HepG2 (cell line): ENCODE data around the gene ABHD13. TPM values are rescaled to one million over a fixed set of nuclear protein-coding genes. Genes with fewer than 3 reads are reported as not detected.

Experiments
- JDP2 ChIP-seq: sonication (generic); formaldehyde crosslinking; IDR thresholded peaks from 2 replicates; pipeline ENCODE4 v1.8.1; 2022; ENCODE audit warnings: missing genetic modification reagents, borderline replicate concordance
- JUND ChIP-seq: sonication (generic); formaldehyde crosslinking; IDR thresholded peaks from 2 replicates; pipeline ENCODE4 v1.8.0; 2022; ENCODE audit warnings: mild to moderate bottlenecking, missing genetic modification reagents
- PHF21A ChIP-seq: sonication (generic); formaldehyde crosslinking; IDR thresholded peaks from 2 replicates; pipeline ENCODE4 v1.5.0; 2020; ENCODE audit warnings: mild to moderate bottlenecking, missing genetic modification reagents
- RELA ChIP-seq: sonication (generic); formaldehyde crosslinking; IDR thresholded peaks from 2 replicates; pipeline ENCODE4 v1.4.0; 2020; ENCODE audit warnings: missing genetic modification reagents
- SPEN ChIP-seq: sonication (generic); formaldehyde crosslinking; IDR thresholded peaks from 2 replicates; pipeline ENCODE4 v1.5.1; 2020; ENCODE audit warnings: low read depth, mild to moderate bottlenecking, missing genetic modification reagents
- ZBTB42 ChIP-seq: sonication (generic); formaldehyde crosslinking; IDR thresholded peaks from 2 replicates; pipeline ENCODE4 v1.5.0; 2020; ENCODE audit warnings: mild to moderate bottlenecking, missing genetic modification reagents
- ZNF260 ChIP-seq: sonication (generic); formaldehyde crosslinking; IDR thresholded peaks from 2 replicates; pipeline ENCODE4 v1.4.0; 2020; ENCODE audit warnings: missing genetic modification reagents, low read depth, mild to moderate bottlenecking, borderline replicate concordance
- ZNF274 ChIP-seq: sonication (generic); formaldehyde crosslinking; IDR thresholded peaks from 2 replicates; pipeline ENCODE4 v1.5.1; 2020; ENCODE audit warnings: mild to moderate bottlenecking, missing genetic modification reagents
- ZNF3 ChIP-seq: IDR thresholded peaks from 2 replicates; pipeline ENCODE4 v1.7.0; 2017; ENCODE audit warnings: inconsistent platforms
- ZNF337 ChIP-seq: sonication (generic); formaldehyde crosslinking; IDR thresholded peaks from 2 replicates; pipeline ENCODE4 v1.5.1; 2020; ENCODE audit warnings: missing genetic modification reagents, low read depth, mild to moderate bottlenecking, borderline replicate concordance
- ZNF709 ChIP-seq: sonication (generic); formaldehyde crosslinking; IDR thresholded peaks from 2 replicates; pipeline ENCODE4 v1.5.0; 2020; ENCODE audit warnings: mild to moderate bottlenecking, missing genetic modification reagents
- ZSCAN29 ChIP-seq: sonication (generic); formaldehyde crosslinking; conservative IDR thresholded peaks from 2 replicates; pipeline ENCODE4 v1.4.0; 2020; ENCODE audit warnings: mild to moderate bottlenecking, missing genetic modification reagents
- polyA plus RNA-seq, 8 experiments: library from polyadenylated mRNA; depleted of rRNA in 3 of 8; stranded (reverse) in 7 of 8; unstranded in 1 of 8; fragments of >200 nt; fragmentation: Illumina TruSeq in 4 of 8; extraction: Trizol in 4 of 8; gene quantifications; 2 replicates each; pipeline versions ENCODE4 v1.2.1 to v1.2.3, GENCODE V29; 2011 to 2016; ENCODE audit warnings: low read depth in 4 of 8, missing spikeins in 1 of 8, mixed read lengths in 1 of 8; ENCODE audit not compliant: insufficient read depth in 1 of 8
- total RNA-seq, 5 experiments: library from RNA; depleted of rRNA; stranded (reverse); fragments of >200 nt; fragmentation: Illumina TruSeq; extraction: Trizol; gene quantifications; 2 replicates each; pipeline ENCODE4 v1.2.3, GENCODE V29; 2016; ENCODE audit warnings: low read depth in 1 of 5
- TF ChIP-seq, protein P1 (sequence below): sonication (generic); formaldehyde crosslinking; IDR thresholded peaks from 2 replicates; pipeline ENCODE4 v1.4.0; 2020; ENCODE audit warnings: missing genetic modification reagents, mild to moderate bottlenecking, borderline replicate concordance
- TF ChIP-seq, protein P2 (sequence below): sonication (generic); formaldehyde crosslinking; conservative IDR thresholded peaks from 2 replicates; pipeline ENCODE4 v1.5.0; 2020; ENCODE audit warnings: missing genetic modification reagents
- TF ChIP-seq, protein P3 (sequence below): sonication (generic); formaldehyde crosslinking; IDR thresholded peaks from 2 replicates; pipeline ENCODE4 v1.9.0; 2022; ENCODE audit warnings: missing genetic modification reagents, mild to moderate bottlenecking, borderline replicate concordance
- TF ChIP-seq, protein P4 (sequence below): sonication (generic); formaldehyde crosslinking; IDR thresholded peaks from 2 replicates; pipeline ENCODE4 v1.5.0; 2020; ENCODE audit warnings: mild to moderate bottlenecking, low read depth, missing genetic modification reagents, borderline replicate concordance
- TF ChIP-seq, protein P5 (sequence below): fragments of 450-650 bp; IDR thresholded peaks from 2 replicates; pipeline ENCODE4 v1.6.1; 2017; ENCODE audit warnings: mild to moderate bottlenecking
- TF ChIP-seq, protein P6 (sequence below): sonication (generic); formaldehyde crosslinking; IDR thresholded peaks from 2 replicates; pipeline ENCODE4 v1.5.1; 2020; ENCODE audit warnings: missing genetic modification reagents, mild to moderate bottlenecking, borderline replicate concordance

ABHD13 gene
- total and polyA plus RNA-seq, 2 of the 13 experiments (the other 11 are each of a cell fraction or from before 2014, with no cell fraction given): 4.3 to 6.2 TPM

DNA sequence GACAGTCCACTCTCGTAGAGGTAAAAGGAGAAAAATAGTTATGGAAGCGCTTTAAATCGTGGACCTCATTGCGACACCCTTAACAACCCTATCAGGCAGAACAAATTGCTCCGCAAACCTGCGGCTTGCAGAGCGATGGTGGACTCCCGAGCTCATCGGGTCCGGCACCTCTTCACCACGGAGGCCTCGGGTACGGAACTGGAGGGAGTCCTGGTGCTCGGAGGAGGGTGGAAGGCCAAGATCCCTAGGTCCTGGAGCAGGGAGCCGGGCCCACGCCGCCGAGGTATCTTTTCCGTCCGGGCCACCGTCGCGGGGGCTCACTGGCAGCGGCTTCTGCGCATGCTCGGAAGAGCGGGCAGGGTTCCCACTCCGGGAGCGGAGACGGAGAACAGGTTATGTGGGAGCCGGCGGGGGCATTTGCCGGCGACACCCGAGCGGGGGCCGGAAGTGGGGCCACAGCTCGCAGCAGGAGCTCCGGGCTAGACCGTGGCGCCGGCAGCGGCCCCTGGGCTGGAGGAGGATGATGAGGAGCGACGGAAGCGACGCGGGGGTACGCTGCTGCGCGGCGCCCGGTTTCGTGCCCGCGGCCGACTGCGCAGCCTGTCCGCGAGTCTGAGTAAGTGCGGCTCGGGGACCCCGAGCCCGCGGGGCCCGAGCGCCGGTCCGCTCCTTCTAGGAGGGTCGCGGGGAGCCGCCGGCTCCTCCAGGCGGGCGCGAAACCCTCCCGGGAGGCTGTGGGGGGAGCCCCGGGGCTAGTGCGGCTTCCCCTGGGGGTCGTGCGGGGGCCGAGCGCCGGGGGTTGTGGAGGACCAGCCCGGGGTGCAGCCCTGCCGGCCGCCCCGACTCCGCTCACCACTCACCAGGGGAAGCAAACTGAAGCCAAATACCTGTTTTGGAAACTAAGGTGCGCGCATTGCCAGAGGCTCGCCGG is at the start of gene ABHD13 (continued):
- TF ChIP-seq, protein P1, sequence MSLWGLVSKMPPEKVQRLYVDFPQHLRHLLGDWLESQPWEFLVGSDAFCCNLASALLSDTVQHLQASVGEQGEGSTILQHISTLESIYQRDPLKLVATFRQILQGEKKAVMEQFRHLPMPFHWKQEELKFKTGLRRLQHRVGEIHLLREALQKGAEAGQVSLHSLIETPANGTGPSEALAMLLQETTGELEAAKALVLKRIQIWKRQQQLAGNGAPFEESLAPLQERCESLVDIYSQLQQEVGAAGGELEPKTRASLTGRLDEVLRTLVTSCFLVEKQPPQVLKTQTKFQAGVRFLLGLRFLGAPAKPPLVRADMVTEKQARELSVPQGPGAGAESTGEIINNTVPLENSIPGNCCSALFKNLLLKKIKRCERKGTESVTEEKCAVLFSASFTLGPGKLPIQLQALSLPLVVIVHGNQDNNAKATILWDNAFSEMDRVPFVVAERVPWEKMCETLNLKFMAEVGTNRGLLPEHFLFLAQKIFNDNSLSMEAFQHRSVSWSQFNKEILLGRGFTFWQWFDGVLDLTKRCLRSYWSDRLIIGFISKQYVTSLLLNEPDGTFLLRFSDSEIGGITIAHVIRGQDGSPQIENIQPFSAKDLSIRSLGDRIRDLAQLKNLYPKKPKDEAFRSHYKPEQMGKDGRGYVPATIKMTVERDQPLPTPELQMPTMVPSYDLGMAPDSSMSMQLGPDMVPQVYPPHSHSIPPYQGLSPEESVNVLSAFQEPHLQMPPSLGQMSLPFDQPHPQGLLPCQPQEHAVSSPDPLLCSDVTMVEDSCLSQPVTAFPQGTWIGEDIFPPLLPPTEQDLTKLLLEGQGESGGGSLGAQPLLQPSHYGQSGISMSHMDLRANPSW (CRISPR knock-in tag): no peak; the same call in 1 of the 2 replicates
- TF ChIP-seq JUND (CRISPR knock-in tag) (no peak), ZNF709 (CRISPR knock-in tag) (peak; percentile 89; the same call in 1 of the 2 replicates), ZNF3 (CRISPR knock-in tag) (no peak), SPEN (peak; percentile 97), PHF21A (CRISPR knock-in tag) (peak; percentile 72), ZBTB42 (no peak), JDP2 (CRISPR knock-in tag) (no peak), ZNF274 (CRISPR knock-in tag) (no peak), ZNF337 (CRISPR knock-in tag) (no peak; the same call in 1 of the 2 replicates), ZNF260 (CRISPR knock-in tag) (no peak), ZSCAN29 (CRISPR knock-in tag) (no peak), RELA (peak; percentile 86; the same call in 1 of the 2 replicates)
- TF ChIP-seq, protein P2, sequence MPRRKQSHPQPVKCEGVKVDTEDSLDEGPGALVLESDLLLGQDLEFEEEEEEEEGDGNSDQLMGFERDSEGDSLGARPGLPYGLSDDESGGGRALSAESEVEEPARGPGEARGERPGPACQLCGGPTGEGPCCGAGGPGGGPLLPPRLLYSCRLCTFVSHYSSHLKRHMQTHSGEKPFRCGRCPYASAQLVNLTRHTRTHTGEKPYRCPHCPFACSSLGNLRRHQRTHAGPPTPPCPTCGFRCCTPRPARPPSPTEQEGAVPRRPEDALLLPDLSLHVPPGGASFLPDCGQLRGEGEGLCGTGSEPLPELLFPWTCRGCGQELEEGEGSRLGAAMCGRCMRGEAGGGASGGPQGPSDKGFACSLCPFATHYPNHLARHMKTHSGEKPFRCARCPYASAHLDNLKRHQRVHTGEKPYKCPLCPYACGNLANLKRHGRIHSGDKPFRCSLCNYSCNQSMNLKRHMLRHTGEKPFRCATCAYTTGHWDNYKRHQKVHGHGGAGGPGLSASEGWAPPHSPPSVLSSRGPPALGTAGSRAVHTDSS (CRISPR knock-in tag): no peak
- TF ChIP-seq, protein P3, sequence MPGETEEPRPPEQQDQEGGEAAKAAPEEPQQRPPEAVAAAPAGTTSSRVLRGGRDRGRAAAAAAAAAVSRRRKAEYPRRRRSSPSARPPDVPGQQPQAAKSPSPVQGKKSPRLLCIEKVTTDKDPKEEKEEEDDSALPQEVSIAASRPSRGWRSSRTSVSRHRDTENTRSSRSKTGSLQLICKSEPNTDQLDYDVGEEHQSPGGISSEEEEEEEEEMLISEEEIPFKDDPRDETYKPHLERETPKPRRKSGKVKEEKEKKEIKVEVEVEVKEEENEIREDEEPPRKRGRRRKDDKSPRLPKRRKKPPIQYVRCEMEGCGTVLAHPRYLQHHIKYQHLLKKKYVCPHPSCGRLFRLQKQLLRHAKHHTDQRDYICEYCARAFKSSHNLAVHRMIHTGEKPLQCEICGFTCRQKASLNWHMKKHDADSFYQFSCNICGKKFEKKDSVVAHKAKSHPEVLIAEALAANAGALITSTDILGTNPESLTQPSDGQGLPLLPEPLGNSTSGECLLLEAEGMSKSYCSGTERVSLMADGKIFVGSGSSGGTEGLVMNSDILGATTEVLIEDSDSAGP (CRISPR knock-in tag): peak; percentile 91
- TF ChIP-seq, protein P4, sequence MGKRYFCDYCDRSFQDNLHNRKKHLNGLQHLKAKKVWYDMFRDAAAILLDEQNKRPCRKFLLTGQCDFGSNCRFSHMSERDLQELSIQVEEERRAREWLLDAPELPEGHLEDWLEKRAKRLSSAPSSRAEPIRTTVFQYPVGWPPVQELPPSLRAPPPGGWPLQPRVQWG (CRISPR knock-in tag): no peak
- TF ChIP-seq, protein P5, sequence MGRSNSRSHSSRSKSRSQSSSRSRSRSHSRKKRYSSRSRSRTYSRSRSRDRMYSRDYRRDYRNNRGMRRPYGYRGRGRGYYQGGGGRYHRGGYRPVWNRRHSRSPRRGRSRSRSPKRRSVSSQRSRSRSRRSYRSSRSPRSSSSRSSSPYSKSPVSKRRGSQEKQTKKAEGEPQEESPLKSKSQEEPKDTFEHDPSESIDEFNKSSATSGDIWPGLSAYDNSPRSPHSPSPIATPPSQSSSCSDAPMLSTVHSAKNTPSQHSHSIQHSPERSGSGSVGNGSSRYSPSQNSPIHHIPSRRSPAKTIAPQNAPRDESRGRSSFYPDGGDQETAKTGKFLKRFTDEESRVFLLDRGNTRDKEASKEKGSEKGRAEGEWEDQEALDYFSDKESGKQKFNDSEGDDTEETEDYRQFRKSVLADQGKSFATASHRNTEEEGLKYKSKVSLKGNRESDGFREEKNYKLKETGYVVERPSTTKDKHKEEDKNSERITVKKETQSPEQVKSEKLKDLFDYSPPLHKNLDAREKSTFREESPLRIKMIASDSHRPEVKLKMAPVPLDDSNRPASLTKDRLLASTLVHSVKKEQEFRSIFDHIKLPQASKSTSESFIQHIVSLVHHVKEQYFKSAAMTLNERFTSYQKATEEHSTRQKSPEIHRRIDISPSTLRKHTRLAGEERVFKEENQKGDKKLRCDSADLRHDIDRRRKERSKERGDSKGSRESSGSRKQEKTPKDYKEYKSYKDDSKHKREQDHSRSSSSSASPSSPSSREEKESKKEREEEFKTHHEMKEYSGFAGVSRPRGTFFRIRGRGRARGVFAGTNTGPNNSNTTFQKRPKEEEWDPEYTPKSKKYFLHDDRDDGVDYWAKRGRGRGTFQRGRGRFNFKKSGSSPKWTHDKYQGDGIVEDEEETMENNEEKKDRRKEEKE: no peak
- TF ChIP-seq, protein P6, sequence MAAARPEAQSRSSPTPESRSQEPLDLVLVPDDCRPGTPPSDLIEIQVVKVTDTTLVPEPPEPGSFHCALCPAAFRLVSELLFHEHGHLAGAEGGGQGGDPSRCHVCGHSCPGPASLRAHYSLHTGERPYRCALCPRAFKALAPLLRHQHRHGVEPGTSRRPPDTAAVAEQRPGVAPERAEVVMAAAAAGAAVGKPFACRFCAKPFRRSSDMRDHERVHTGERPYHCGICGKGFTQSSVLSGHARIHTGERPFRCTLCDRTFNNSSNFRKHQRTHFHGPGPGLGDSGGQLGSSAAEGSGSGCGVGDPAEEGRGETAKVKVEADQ (CRISPR knock-in tag): no peak
